ELR (cell line): ENCODE measurements around the gene SELENOF.
A peak's percentile ranks its signal among the peaks of the same experiment; 100 is the strongest.
"Not testable (repeated sequence)": the region's sequence is repeated elsewhere in the genome, so short reads cannot be mapped to it uniquely, and the experiment has no call there.

Experiments
- DNase-seq: peaks from one replicate; pipeline ENCODE4 v3.0.0-alpha.2; 2015; ENCODE audit warnings: low read depth

SELENOF gene

DNA sequence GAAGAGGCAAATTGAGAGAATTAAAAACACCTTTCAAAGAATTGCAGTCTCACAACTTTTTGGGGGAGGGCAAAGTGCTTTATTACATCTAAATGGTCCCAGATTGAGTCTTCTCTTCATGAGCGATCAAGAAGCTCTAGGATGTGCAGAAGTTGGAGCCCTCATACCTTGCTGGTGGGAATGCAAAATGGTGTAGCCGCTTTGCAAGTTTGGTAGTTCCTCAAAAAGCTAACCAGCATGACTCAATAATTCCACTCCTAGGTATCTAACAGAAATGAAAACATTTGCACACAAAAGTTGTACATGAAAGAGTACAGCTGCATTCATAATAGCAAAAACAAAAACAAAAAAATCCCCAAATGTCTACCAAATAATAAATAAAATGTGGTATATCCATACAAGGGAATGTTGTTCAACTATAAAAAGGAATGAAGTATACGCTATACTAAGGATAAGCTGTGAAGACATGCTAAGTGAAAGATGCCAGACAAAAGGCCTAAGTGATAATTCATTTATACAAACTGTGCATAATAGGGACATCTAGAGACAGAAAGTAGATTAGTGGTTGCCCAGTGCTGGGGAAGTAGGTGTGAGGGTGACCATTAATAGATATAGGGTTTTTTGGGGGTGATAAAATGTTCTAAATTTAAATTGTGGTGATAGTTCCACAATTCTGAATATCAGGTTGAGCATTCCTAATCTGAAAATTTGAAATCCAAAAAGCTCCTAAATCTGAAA is 55.2 kb downstream of the SELENOF start:
- DNase-seq, result no peak

DNA sequence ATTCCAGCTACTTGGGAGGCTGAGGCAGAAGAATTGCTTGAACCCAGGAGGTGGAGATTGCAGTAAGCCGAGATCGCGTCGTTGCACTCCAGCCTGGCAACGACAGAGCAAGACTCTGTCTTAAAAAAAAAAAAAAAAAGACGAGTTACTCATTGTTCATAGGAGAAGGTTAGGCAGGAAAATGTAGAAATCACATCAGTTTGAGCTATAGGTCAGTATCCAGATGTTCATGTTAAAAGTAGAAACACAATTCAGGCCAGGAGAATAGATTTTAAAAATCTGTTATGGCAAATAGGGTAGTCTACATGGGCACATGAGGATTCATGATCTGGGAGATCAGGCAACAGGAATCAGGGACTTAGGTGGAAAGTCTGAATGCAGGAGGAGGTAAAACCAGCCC is 57.7 kb downstream of the SELENOF start:
- DNase-seq, result no peak

DNA sequence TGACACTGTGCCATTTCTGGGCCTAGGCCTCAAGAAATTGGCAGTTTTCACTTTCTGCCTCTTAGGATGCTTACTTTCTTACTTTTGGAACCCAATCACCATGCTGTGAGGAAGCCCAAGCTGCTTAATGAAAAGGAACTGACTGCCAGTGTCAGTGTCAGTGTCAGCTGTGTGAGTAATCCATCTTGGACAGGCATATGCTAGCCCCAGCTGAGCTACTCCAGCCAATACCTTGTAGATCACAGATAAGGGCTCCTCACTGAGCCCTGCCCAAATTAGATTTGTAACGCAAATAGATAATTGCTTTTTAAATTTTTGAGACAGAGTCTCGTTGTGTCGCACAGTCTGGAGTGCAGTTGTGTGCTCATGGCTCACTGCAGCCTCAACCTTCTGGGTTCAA is 59.6 kb downstream of the SELENOF start:
- no peak for DNase-seq

DNA sequence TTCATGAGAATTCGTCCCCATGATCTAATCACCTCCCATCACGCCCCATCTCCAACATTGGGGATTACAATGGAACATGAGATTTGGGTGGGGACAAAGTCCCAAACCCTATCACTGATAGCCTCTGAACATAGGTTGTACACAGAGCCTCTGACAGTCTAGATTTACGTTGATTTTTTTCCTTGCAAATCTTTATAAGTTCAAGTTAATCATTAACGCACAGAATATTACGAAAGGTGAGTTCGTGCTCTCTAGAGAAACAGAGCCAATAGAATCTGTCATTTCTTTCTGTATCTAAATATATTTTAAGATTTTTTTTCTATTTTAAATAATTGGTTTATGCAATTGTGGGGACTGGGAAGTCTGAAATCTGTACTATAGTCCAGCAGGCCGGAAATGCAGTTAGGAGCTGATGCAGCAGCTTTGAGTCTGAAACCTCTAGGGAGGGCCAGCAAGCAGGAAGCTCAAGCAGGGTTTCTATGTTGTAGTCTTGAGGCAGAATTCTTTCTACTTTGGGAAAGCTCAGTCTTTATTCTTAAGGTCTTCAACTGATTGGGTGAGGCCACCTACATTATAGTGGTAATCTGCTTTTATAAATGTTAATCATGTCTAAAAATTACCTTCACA is 61.0 kb downstream of the SELENOF start:
- DNase-seq, result no peak

DNA sequence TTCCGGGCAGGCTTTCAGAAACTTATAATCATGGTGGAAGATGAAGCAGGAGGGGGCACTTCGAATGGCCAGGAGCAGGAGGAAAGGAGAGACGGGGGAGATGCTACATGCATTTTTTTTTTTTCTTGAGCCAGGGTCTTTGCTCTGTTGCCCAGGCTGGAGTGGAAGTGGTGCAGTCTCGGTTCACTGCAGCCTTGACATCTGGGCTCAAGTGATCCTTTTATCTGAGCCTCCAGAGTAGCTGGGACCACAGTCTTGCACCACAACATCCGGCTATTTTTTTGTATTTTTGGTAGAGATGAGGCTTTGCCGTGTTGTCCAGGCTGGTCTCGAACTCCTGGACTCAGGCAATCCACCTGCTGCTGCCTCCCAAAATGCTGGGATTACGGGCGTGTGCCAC is 61.6 kb downstream of the SELENOF start:
- no peak for DNase-seq

DNA sequence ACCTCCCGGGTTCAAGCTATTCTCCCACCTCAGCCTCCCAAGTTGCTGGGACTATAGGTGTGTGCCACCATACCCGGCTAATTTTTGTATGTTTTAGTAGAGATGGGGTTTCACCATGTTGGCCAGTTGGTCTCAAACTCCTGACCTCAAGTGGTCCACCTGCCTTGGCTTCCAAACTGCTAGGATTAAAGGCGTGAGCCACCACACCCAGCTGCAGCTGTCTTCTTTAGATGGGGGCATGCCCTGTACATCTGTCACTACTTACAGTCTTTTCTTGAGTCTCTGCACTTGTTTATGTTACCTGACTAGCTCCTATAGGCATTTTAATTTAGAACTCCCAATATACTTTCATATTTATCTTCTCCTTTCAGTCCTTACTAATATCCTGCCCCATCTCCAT is 64.2 kb downstream of the SELENOF start:
- DNase-seq, result no peak

DNA sequence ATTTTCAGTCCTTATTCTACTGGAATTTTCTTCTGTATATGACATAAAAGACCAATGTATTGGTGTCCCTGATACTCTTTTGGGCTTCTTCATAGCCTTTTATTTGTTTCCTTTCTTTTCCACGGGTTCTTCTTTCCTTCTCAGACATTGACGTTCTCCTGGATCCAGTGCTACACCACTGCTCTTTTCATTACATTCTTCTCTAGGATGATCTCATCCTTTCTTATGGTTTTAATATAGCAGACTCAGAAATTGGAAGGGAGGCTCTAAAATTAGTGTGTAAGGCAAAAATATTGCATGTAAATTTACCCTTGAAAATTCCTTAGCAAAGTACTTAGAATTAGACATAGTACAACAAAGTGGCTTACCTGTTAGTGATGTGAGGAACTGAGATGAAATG is 65.3 kb downstream of the SELENOF start:
- no peak for DNase-seq

DNA sequence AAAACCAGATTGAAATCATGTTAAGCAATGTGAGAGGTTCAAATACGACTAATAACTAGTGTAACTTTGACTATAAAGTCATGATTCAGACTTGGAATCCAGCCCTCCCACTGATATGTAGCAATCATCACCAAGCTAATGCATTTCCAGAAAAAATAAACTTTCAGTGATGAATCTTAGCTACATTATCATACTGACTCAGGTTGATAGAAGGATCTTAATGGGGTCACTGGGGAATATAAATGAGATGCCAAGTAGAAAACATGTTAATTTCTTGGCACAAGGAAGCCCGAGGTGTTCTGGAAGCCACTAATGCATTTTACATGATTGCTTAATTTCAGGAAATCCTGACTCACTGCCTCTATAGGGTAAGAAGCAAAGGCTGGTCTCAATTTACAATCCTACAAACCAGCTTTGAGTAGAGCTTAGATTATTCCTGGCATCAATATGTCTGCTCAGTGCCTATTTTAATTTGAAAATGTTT is 67.7 kb downstream of the SELENOF start:
- peak; percentile 75 for DNase-seq

DNA sequence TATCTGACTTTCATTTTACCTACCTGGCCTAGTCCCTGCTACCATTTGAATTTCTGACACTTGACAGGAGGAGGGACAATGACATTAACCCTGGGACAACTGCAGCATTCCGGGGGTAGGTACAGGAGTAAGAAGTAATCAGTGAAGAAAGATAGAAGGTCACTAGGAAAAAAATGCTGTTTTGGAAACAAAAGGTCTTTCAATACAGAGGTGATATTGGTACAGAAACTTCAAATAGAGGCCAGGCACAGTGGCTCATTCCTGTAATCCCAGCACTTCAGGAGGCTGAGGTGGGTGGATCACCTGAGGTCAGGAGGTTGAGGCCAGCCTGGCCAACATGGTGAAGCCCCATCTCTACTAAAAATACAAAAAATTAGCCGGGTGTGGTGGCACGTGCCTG is 68.4 kb downstream of the SELENOF start:
- DNase-seq, result no peak

DNA sequence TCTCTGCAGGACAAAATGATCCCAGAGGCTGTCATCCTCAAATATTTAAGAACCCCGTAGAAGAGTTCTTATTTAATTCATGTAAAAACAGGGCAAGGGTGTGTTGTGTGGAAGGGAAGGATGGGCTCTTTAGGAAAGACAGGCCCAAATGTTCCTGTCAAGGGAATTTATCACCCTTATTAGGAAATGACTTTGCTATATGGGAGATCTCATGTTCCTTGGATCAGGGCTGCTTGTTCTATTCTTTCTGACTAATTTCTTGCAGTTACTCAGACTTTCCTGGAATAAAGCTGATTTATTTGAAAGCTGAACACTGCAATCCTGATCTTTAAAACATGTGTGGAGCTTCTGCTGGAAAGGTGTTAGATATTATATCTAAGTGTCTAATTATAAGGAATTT is 72.8 kb downstream of the SELENOF start:
- no peak for DNase-seq

DNA sequence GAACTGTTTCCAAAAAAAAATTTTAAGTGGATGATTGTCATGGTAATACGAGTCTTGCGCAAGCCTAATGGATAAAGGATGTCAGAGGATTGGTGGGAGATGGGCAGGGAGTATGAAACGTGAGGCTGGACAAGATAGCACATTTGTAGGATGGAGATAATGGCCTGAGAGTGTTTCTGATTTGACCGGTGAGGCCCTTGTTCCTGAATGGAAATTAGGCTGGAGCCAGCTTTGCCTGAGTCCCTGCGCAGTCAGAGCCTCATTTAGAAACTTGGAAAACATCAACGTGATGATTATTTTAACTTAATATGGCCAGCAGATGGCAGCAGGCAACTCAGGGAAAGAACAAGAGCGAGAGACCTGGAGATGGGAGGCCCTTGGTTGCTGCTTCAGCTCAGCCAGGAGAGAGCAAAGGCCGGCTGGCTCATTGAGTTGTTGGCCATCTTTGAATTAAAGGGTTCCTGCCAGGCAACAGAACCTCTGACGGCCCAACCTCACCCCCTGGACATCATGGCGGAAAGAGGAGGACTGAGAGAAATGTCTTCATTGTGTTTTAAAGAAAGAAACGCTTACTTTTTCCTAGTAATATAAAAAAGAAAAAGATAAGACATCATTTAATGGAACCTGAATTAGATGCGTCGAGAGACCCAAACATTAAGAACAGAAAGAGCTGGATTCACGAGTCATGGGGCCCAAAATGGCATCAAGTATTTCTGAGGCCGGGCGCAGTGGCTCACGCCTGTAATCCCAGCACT is 80.3 kb downstream of the SELENOF start:
- peak; percentile 90 for DNase-seq

DNA sequence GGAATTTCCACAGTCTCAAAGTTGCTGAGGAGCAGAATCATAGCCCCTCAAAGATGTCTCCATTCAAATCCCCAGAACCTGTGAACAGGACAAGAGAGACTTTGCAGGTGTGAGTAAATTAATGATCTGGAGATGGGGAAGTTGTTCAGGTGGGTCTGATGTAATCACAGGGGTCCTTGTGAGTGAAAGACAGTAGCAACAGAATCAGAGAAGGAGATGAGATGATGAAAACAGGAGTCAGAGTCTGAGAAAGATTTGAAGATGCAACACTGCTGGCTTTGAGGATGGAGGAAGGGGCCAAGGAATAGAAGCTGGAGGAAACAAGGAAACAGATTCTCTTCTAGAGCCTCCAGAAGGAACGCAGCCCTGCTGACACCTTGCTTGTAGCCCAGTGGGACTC is 81.5 kb downstream of the SELENOF start:
- no peak for DNase-seq

DNA sequence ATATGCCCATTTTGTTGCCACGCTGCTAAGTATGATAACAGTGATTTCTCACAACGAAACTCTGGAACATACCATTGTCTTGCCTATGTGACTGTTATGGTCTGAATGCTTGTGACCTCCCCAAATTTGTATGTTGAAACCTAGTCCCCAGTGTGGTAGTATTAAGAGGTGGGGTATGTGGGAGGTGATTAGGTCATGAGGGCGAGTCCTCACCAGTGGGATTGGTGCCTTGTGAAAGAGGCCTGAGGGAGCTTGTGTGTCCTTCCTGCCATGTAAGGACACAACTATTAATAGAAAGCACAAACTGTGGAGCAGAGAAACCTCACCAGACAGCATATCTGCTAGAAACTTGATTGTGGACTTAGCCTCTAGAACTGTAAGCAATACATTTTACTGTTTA is 84.6 kb downstream of the SELENOF start:
- no peak for DNase-seq

DNA sequence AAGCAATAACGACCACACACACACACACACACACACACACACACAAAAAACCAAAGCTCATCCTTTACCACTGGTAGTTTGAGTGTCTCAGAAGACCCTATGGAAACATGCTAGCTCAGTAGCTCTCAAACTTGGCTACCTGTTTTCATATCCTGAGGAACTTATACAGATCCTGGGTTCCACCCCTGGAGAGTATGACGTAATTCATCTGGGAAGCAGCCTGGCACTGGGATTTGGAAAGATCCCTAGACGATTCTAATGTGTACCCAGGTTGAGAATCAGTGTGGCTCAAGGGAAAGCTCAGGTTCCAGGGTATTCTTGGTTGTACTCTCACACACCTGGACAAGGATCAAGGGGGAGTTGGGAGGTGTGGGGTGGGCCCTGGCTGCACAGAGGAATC is 85.9 kb downstream of the SELENOF start:
- no peak for DNase-seq

DNA sequence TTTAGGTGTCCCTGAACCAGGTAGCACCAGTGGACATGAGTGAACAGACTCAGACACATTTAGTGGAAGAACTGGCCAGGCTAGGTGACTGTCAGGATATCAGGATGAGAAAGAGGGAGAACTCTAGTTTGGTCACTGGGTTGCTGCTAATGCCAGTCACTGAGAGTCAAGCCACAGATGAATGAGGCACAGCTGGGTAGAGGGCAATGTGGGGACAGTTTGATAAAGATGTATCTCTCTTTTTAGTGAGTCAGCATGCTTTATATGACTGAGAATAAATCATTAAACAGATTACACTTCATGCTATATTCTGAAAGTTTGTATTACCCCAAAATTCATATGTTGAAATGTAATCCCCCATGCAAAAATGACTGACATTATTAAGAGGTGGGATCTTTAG is 87.1 kb downstream of the SELENOF start:
- no peak for DNase-seq

DNA sequence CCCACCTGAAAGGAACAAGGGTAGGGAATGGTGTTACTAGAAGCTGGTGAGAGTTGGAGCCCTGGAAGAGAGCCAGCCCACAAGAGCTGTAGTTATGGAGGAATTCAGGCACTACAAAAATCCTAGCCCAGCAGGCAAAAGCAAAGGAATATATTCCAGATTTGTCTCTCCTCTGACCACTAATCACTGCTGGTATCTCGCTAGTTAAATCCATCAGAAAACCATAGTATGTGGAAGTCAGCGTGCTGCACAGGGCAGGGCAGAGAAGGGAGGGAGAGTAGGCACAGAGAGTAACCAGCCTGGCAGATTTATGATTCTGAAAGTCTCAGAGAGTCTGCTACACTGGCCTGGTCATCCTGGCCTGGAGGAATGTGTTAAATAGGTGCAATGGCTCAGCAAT is 88.6 kb downstream of the SELENOF start:
- DNase-seq, result no peak

DNA sequence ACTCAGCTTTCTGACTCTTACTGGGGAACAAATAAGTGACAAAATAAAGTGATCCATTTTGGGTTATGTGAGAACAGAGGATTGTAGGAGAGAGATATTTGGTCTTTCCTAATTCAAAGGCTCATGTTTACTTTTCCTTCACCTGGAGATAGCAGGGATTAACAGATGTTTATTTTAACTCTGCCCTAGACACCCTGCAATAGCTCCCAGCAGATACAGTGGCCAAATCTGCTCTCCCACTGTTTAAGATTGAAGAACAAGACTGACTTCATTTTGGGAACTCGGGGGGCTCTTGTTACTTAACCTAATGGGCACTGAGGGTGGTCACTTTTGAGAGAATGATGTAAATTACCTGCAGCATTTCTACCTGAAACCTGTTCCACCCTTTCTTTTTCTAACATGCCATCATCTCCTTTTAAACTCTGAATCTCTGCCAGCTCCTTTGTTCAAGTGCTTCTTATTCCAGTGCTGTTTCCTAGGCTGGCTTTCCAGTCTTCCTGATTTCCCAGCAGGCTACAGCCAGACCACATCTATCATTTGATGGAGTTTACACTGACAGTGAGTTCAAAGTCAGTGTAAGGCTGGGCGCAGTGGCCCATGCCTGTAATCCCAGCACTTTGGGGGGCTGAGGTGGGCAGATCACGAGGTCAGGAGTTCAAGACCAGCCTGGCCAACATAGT is 90.0 kb downstream of the SELENOF start:
- DNase-seq, result no peak

DNA sequence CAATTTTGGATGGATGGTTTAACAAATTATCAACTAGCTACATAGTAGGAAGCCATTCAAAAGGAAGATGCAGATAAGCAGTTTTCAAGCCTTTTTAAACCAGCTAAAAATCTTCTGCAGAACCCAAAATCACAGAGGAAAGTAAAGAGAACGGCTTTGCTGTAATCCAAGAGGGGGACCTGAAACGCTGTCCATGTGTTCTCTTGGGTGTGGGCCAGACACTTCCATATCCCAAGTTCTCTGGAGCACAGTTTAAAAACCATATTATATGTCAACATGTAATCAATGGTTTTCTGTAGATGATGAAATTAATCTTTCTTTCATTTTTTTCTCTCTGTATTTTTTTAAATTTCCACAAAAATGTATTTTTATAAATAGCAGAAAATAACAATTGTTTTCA is 90.5 kb downstream of the SELENOF start:
- no peak for DNase-seq

DNA sequence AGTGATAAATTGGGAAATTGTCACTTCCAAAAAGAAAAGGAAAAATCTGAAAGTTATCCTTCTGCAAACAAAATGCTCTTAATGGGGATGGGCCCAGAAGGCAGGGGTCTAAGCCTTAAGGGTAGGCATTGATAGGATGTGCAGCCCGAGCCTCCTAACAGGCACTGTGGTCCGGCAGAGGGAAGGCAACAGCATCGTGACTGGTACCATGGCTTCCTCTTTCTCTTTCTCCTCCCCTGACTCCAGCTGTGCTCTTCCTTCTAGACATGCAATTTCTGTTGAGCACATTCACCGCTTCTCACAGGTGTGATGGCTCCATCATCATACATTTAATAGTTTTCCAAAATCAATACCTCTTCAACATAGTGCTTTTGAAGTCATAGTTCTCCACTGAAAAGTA is 91.5 kb downstream of the SELENOF start:
- no peak for DNase-seq

DNA sequence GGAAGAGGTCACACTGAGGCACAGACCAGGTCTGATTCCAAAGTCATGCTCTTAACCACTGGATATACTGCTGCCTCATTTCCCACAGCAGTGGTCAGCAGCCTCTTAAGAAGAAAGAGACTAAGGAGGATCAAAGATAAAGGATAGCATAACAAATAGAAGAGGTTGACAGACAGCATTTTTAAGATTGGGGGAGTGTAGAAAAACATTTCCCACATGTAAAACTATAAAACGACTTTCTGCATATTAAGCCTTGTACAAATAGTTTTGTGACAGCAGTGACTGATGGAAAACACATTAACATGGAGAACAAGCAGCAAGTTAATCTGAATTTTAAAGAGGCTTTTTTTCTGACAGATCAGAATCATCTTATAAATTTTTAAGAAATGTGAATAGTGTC is 92.0 kb downstream of the SELENOF start:
- no peak for DNase-seq

DNA sequence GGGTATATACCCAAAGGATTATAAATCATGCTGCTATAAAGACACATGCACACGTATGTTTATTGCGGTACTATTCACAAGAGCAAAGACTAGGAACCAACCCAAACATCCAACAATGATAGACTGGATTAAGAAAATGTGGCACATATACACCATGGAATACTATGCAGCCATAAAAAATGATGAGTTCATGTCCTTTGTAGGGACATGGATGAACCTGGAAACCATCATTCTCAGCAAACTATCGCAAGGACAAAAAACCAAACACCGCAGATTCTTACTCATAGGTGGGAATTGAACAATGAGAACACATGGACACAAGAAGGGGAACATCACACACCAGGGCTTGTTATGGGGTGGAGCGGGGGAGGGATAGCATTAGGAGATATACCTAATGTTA is 94.0 kb downstream of the SELENOF start:
- not testable (repeated sequence) for DNase-seq

DNA sequence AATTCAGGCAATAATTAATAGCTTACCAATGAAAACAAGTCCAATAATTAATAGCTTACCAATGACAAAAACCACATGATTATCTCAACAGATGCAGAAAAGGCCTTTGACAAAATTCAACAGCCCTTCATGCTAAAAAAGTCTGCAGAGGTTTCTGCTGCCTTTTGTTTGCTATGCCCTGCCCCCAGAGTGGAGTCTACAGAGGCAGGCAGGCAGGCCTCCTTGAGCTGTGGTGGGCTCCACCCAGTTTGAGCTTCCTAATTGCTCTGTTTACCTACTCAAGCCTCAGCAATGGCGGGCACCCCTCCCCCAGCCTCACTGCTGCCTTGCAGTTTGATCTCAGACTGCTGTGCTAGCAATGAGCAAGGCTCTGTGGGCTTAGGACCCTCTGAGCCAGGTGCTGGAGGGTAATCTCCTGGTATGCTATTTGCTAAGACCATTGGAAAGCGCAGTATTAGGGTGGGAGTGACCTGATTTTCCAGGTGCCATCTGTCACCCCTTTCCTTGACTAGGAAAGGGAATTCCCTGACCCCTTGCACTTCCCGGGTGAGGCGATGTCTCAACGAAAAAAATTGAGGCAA is 96.6 kb downstream of the SELENOF start:
- not testable (repeated sequence) for DNase-seq
